Progenitor cell of endocrine pancreas (in vitro differentiated cells): ENCODE results near the gene PFKL. TPM values are rescaled to one million over a fixed set of nuclear protein-coding genes. Genes with fewer than 3 reads are reported as not detected.

Source experiments
- DNase-seq: peaks from one replicate; pipeline ENCODE4 v3.0.0; 2021; ENCODE audit warnings: low spot score; ENCODE audit not compliant: unreplicated experiment
- H3K27ac Mint-ChIP-seq: 2 replicates; pipeline ENCODE4 v1.8.0; 2021; ENCODE audit warnings: mild to moderate bottlenecking, moderate library complexity, mixed read lengths
- H3K27me3 Mint-ChIP-seq: 2 replicates; pipeline ENCODE4 v1.8.0; 2021; ENCODE audit warnings: mixed read lengths
- H3K36me3 Mint-ChIP-seq: 2 replicates; pipeline ENCODE4 v1.8.0; 2022; ENCODE audit warnings: mixed read lengths; ENCODE audit not compliant: insufficient read depth
- H3K4me1 Mint-ChIP-seq: 2 replicates; pipeline ENCODE4 v1.8.0; 2021; ENCODE audit warnings: low read depth, mixed read lengths
- H3K4me3 Mint-ChIP-seq: 2 replicates; pipeline ENCODE4 v1.8.0; 2021; ENCODE audit warnings: low read depth, mild to moderate bottlenecking, moderate library complexity, mixed read lengths
- H3K9me3 Mint-ChIP-seq: 2 replicates; pipeline ENCODE4 v1.8.0; 2021; ENCODE audit warnings: low read depth, mixed read lengths
- CTCF ChIP-seq: fragments of 200-600 bp; sonication (generic); IDR thresholded peaks from one replicate; pipeline ENCODE4 v1.5.0; 2021; ENCODE audit warnings: antibody characterized with exemption, mild to moderate bottlenecking; ENCODE audit not compliant: unreplicated experiment
- total RNA-seq: library from RNA; stranded (reverse); gene quantifications from 2 replicates; pipeline ENCODE4 v1.2.1, GENCODE V29; 2021

PFKL gene
- total RNA-seq, 1 donor from 2014 or later: 132 TPM

DNA sequence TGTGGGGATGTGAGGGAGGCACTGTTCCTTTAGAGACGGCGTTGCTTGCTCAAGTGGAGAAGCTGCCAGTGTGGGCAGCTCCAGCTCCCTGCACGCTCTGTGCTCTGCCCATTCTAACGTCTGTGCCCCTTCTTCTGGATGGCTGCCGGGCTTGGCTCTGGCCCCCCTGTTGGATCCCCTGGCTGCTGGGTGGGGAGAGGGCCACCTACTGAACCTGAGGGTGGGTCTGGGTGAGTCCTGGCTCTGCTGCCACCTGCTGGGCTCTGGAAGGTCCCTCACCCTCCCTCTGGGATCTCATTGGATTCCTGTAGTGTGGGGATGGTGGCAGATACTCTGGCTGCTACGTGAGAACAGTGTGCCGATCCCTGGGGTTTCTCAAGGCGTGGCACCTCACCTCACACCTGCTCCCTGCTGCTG lies 5.0 kb downstream of the PFKL start:
- Mint-ChIP-seq H3K36me3 (peaks cover 6% of the 10 kb centered on the region), H3K4me1 (peaks cover 30% of the 10 kb centered on the region), H3K27ac (peak overlapping the region; percentile 75), H3K4me3 (peak overlapping the region; percentile 47), H3K27me3 (no peaks in the 10 kb centered on the region), H3K9me3 (no peaks in the 10 kb centered on the region)
- TF ChIP-seq CTCF: peak; percentile 73
- peak; percentile 50 for DNase-seq

DNA sequence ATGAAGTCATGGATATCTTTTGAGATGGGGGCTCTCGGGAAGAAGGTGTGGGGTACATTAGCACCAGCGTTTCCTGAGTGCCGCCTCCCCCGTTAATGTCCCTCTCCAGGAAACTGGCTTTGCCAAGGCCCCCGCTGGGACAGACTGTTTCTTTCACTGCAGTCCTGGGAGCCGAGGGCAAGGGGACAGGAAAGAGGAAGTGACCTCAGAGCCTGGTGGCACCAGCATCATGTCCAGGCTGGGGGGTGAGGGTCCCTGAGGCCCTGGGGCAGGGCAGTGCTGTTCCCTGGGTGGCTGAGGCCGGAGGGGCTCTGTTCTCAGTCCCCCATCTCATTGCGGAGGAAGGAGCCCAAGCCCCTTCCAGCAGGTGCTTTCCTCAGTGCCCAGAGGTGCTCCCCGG lies 5.8 kb downstream of the PFKL start:
- DNase-seq: no peak
- Mint-ChIP-seq H3K4me1 (peaks cover 30% of the 10 kb centered on the region), H3K9me3 (no peaks in the 10 kb centered on the region), H3K27me3 (no peaks in the 10 kb centered on the region), H3K36me3 (peaks cover 6% of the 10 kb centered on the region), H3K4me3 (no peak overlapping the region), H3K27ac (no peak overlapping the region)
- no peak for TF ChIP-seq CTCF

DNA sequence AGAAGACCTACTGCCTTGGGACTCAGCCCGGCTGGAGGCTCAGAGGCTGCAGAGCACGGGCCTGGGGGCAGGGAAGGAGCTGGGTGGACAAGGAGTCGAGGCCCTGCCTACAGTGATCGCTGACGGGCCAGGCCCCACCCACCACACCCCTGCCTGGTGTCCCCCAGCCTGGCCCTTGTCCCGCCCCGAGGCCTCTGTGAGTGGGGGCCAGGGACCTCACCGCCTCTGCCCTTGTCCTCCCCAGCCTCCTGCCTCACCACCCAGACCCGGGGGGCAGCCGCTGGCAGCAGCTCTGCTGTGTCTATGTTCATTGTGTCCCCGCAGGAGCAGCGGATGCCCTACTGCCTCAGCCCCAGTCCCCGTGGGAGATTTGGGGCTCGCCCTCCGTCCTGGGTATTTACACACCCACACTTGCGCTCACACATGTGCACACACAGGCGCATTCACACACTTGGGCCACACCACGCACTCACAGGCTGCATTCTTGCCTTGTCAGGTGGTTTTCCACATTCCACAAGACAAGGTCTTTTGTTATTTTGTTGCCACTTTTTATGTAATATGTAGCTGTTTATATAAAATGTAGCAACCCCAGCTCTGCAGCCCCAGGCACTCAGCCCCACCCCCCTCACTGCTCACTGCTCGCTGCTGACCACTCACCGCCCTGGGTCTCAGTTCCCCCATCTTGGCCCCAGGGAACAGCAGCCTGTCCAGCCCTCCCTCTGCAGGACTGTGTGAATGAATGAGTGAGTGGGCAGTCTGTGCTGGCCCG lies 7.3 kb downstream of the PFKL start:
- Mint-ChIP-seq H3K36me3 (peaks cover 11% of the 10 kb centered on the region), H3K27ac (peak overlapping the region; percentile 37), H3K27me3 (no peaks in the 10 kb centered on the region), H3K4me3 (no peak overlapping the region), H3K4me1 (peaks cover 27% of the 10 kb centered on the region), H3K9me3 (no peaks in the 10 kb centered on the region)
- DNase-seq: no peak
- no peak for TF ChIP-seq CTCF

DNA sequence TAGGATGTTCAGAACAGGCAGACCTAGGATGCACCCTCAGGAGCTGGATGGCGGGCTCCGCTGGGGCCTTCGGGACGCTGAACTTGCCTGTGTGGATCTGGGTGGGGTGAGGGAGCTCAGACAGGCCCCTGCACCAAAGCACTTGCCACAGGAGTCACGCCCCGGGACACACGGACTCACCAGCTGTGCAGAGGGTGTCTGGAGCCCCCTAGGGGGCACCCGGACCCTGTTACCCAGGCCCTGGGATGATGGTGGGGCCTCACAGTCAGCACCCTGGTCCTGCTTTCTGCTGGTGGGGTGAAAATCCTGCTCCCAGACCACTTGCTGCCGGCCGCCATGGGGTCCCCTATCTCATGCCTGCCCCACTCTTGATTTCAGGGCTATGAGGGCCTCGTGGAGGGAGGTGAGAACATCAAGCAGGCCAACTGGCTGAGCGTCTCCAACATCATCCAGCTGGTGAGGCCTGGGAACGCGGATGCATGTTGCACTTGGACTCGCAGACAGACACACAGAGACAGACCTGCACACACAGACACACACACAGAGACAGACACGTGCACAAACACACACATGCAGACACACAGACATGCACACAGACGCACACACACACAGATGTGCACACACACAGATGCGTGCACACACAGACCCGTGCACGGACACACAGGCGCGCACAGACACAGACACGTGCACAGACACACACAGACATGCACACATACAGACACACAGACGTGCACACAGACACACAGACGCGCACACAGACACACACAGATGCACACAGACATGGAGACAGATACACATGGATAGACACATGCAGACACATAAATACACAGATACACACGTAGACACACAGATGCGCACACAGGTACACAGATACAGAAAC lies 11.0 kb downstream of the PFKL start:
- H3K27ac Mint-ChIP-seq: no peak overlapping the region
- no peak overlapping the region for H3K4me3 Mint-ChIP-seq
- no peak for TF ChIP-seq CTCF

GRCh38 chr21:44312089-44312488 lies 12.2 kb downstream of the PFKL start:
- TF ChIP-seq CTCF: no peak
- no peak for DNase-seq
- Mint-ChIP-seq H3K9me3 (no peaks in the 10 kb centered on the region), H3K27me3 (no peaks in the 10 kb centered on the region), H3K36me3 (peaks cover 11% of the 10 kb centered on the region), H3K4me1 (peaks cover 2% of the 10 kb centered on the region), H3K4me3 (no peak overlapping the region), H3K27ac (no peak overlapping the region)

More for the DNA sequence above, 11.0 kb downstream of the PFKL start:
- H3K27me3 Mint-ChIP-seq: no peaks in the 10 kb centered on the region
- peaks cover 11% of the 10 kb centered on the region for H3K36me3 Mint-ChIP-seq
- no peaks in the 10 kb centered on the region for H3K9me3 Mint-ChIP-seq
- no peak for DNase-seq
- peaks cover 2% of the 10 kb centered on the region for H3K4me1 Mint-ChIP-seq
